Osteoblast (primary cell): ENCODE data around the gene ZKSCAN1. TPM values are rescaled to one million over a fixed set of nuclear protein-coding genes. Genes with fewer than 3 reads are reported as not detected.
A peak's percentile ranks its signal among the peaks of the same experiment; 100 is the strongest.

Experiments used
- DNase-seq: peaks from one replicate; pipeline ENCODE4 v3.0.0; 2011; ENCODE audit warnings: low spot score, mixed read lengths; ENCODE audit not compliant: insufficient read length; ENCODE audit errors: missing footprints
- H2AFZ ChIP-seq: 2 replicates; pipeline ENCODE4 v1.6.0; 2011; ENCODE audit warnings: mild to moderate bottlenecking, low read length
- H3K27ac ChIP-seq: 2 replicates; pipeline ENCODE4 v1.5.1; 2011; ENCODE audit warnings: mild to moderate bottlenecking, low read depth, low read length, moderate library complexity
- H3K27me3 ChIP-seq: 2 replicates; pipeline ENCODE4 v1.6.0; 2012; ENCODE audit warnings: mild to moderate bottlenecking, control low read depth, inconsistent platforms, low read length, moderate library complexity; ENCODE audit not compliant: insufficient read depth
- H3K36me3 ChIP-seq: 2 replicates; pipeline ENCODE4 v1.5.1; 2011; ENCODE audit warnings: mild to moderate bottlenecking, low read length, control low read depth, moderate library complexity; ENCODE audit not compliant: insufficient read depth
- H3K4me1 ChIP-seq: 2 replicates; pipeline ENCODE4 v1.5.1; 2011; ENCODE audit warnings: mild to moderate bottlenecking, low read length, control low read depth, moderate library complexity; ENCODE audit not compliant: insufficient read depth
- H3K4me2 ChIP-seq: 2 replicates; pipeline ENCODE4 v1.6.0; 2011; ENCODE audit warnings: mild to moderate bottlenecking, low read length; ENCODE audit not compliant: insufficient read depth
- H3K4me3 ChIP-seq: fragments of 200-600 bp; sonication (generic); 3 replicates; pipeline ENCODE4 v1.5.1; 2012; ENCODE audit warnings: mild to moderate bottlenecking, low read length, inconsistent platforms; ENCODE audit not compliant: insufficient read depth
- H3K79me2 ChIP-seq: 2 replicates; pipeline ENCODE4 v1.6.0; 2012; ENCODE audit warnings: mild to moderate bottlenecking, low read length, control low read depth, inconsistent platforms; ENCODE audit not compliant: insufficient read depth
- H3K9me3 ChIP-seq: 2 replicates; pipeline ENCODE4 v1.5.1; 2011; ENCODE audit warnings: low read depth, low read length, control low read depth
- H4K20me1 ChIP-seq: 2 replicates; pipeline ENCODE4 v1.6.0; 2012; ENCODE audit warnings: mild to moderate bottlenecking, low read length, control low read depth; ENCODE audit not compliant: insufficient read depth
- total RNA-seq: library from RNA; depleted of rRNA; stranded (reverse); fragments of >200 nt; gene quantifications from 2 replicates; pipeline ENCODE4 v1.2.3, GENCODE V29; 2012
- TF ChIP-seq, protein P1 (sequence below): IDR thresholded peaks from 2 replicates; pipeline ENCODE4 v1.5.1; 2011; ENCODE audit warnings: mild to moderate bottlenecking, low read depth, low read length, moderate library complexity; ENCODE audit errors: extremely low read depth

The ZKSCAN1 gene
- total RNA-seq, 1 donor, result 46.0 TPM

DNA sequence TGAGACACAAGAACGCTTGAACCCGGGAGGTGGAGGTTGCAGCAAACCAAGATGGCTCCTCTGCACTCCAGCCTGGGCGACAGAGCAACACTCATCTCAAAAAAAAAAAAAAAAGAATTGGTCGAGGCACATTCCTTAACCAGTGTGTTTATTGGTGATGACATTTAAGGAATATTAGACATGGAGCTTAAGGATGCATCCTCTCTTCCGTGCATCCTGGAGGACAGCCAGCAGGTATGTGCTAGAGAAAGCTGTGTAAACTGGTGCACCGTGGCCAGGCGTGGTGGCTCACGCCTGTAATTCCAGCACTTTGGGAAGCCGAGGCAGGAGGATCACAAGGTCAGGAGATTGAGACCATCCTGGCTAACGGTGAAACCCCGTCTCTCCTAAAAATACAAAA, 11.8 kb downstream of the ZKSCAN1 start:
- peaks cover 81% of the 10 kb centered on the region for H3K36me3 ChIP-seq
- no peak overlapping the region for H3K4me2 ChIP-seq
- H3K27ac ChIP-seq, result no peak overlapping the region
- peaks cover 10% of the 10 kb centered on the region for H4K20me1 ChIP-seq
- no peaks in the 10 kb centered on the region for H3K27me3 ChIP-seq
- H3K4me3 ChIP-seq, result no peak overlapping the region
- no peak overlapping the region for H2AFZ ChIP-seq
- no peaks in the 10 kb centered on the region for H3K9me3 ChIP-seq
- peaks cover 25% of the 10 kb centered on the region for H3K79me2 ChIP-seq
- TF ChIP-seq, protein P1, sequence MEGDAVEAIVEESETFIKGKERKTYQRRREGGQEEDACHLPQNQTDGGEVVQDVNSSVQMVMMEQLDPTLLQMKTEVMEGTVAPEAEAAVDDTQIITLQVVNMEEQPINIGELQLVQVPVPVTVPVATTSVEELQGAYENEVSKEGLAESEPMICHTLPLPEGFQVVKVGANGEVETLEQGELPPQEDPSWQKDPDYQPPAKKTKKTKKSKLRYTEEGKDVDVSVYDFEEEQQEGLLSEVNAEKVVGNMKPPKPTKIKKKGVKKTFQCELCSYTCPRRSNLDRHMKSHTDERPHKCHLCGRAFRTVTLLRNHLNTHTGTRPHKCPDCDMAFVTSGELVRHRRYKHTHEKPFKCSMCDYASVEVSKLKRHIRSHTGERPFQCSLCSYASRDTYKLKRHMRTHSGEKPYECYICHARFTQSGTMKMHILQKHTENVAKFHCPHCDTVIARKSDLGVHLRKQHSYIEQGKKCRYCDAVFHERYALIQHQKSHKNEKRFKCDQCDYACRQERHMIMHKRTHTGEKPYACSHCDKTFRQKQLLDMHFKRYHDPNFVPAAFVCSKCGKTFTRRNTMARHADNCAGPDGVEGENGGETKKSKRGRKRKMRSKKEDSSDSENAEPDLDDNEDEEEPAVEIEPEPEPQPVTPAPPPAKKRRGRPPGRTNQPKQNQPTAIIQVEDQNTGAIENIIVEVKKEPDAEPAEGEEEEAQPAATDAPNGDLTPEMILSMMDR, result no peak
- H3K4me1 ChIP-seq, result no peaks in the 10 kb centered on the region
- DNase-seq, result no peak

DNA sequence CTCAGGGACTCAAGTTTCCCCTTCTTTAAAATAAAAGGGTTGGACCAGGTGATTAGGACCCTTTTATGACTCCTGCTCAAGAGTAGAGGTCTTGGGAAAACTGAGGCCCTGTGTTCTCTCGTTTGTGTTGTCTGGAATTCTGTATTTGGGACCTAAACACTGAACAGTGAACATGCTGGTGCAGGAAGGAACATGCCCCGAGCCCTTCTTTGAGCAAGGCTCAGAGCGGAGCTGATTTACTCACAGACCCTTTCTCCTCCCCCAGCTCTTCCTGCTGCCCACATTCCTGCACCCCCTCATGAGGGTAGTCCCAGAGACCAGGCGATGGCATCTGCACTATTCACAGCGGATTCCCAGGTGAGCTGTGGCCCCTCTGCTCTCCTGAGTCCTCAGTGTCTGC, 14.2 kb downstream of the ZKSCAN1 start:
- no peaks in the 10 kb centered on the region for H4K20me1 ChIP-seq
- H3K27ac ChIP-seq, result no peak overlapping the region
- H3K79me2 ChIP-seq, result peaks cover 2% of the 10 kb centered on the region
- TF ChIP-seq, protein P1, result no peak
- no peak overlapping the region for H2AFZ ChIP-seq
- DNase-seq, result no peak
- no peaks in the 10 kb centered on the region for H3K27me3 ChIP-seq
- peaks cover 79% of the 10 kb centered on the region for H3K36me3 ChIP-seq
- H3K9me3 ChIP-seq, result peaks cover 6% of the 10 kb centered on the region
- H3K4me1 ChIP-seq, result peaks cover 4% of the 10 kb centered on the region
- no peak overlapping the region for H3K4me2 ChIP-seq
- H3K4me3 ChIP-seq, result no peak overlapping the region

DNA sequence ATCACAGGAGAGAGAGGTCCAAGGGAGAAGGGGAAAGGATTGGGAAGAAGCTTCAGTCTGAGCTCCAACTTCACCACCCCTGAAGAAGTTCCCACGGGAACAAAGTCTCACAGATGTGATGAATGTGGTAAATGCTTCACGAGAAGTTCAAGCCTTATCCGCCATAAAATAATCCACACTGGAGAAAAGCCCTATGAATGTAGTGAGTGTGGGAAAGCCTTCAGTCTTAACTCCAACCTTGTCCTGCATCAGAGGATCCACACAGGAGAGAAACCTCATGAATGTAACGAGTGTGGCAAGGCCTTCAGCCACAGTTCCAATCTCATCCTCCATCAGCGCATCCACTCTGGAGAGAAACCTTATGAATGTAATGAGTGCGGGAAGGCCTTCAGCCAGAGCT, 18.1 kb downstream of the ZKSCAN1 start:
- Histone ChIP-seq H3K27me3 (no peaks in the 10 kb centered on the region), H3K27ac (no peak overlapping the region), H3K79me2 (peaks cover 7% of the 10 kb centered on the region), H3K4me3 (no peak overlapping the region), H2AFZ (no peak overlapping the region), H3K9me3 (peaks cover 6% of the 10 kb centered on the region), H3K4me2 (no peak overlapping the region), H3K4me1 (peaks cover 19% of the 10 kb centered on the region), H4K20me1 (no peaks in the 10 kb centered on the region), H3K36me3 (peaks cover 57% of the 10 kb centered on the region)
- DNase-seq, result no peak
- TF ChIP-seq, protein P1, result no peak

DNA sequence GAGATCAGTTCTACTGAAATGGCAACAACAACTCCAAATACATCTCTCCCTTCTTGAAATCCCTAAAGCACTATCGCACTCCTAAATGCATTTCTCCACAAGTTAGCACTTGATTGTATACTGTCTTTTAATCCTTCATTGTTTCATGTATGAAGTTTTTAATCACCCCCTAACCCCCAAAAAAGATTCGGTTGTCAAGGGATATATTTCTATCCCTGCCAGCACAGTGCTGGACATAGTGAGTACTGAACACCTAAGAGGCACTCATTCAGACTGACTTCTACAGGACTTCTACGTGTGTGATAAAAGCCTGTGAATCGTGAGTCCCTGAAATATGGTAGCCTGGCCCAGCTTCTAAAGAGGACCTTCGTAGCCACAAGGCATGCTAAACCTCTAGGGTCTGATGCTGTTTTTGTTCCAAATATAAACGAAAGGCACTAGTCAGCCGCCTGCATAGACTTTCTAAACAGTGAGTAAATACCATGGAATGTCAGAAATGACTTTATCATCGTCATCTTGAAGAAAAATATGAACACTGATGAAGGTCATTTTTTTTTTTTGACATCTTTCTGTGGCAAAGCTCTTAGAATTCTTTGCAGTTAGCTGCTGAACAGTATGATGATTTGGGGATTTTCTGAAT, 19.6 kb downstream of the ZKSCAN1 start:
- Histone ChIP-seq H3K9me3 (peaks cover 6% of the 10 kb centered on the region), H3K27me3 (no peaks in the 10 kb centered on the region), H3K4me3 (no peak overlapping the region), H2AFZ (no peak overlapping the region), H3K36me3 (peaks cover 48% of the 10 kb centered on the region), H4K20me1 (no peaks in the 10 kb centered on the region), H3K27ac (peak overlapping the region; percentile 90), H3K4me1 (peaks cover 19% of the 10 kb centered on the region), H3K4me2 (peak overlapping the region; percentile 21), H3K79me2 (peaks cover 7% of the 10 kb centered on the region)
- TF ChIP-seq, protein P1, result no peak
- peak; percentile 94 for DNase-seq
